Stimulated activated CD4-positive, alpha-beta T cell treated with anti-CD3 and anti-CD28 coated beads, Interleukin-12 subunit alpha, Interleukin-12 subunit beta, amount 100 ng/mL, for 24 hours (primary cell): Measurements from ENCODE around the gene ATP11A.
"Not testable (repeated sequence)": the region's sequence is repeated elsewhere in the genome, so short reads cannot be mapped to it uniquely, and the experiment has no call there.

Experiments used
- DNase-seq, 2 experiments: peaks; one replicate each; pipeline ENCODE4 v3.0.0-alpha.2; 2020; ENCODE audit warnings: low read depth in 2 of 2

ATP11A gene

GRCh38 chr13:112877976-112878955 lies 188.4 kb downstream of the ATP11A start:
- no peak for DNase-seq

DNA sequence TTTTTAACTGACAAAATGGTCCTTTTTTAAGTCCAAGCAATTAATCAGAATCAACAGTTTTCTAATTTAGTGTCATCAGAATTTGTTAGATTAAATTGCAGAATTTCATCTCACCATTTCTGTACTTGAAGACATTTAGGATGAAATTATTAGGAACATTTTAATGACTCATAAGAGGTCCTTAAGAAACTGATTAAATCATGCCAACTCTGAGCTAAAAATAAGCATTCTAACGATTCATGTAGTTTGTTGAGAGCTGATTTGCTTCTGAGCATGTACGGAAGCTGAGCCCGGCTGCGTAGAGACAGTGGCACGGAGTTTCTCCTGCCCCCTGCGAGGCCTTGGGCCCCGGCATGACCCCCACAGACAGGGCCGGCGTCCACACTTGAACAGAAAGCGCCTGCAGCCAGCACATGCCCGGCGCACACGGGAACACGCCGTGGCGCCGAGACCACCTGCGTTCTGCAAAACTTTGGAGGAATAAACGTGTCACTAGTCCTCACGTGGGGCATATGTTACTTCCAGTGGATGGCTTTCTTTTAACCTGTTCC lies 189.5 kb downstream of the ATP11A start:
- DNase-seq = no peak

DNA sequence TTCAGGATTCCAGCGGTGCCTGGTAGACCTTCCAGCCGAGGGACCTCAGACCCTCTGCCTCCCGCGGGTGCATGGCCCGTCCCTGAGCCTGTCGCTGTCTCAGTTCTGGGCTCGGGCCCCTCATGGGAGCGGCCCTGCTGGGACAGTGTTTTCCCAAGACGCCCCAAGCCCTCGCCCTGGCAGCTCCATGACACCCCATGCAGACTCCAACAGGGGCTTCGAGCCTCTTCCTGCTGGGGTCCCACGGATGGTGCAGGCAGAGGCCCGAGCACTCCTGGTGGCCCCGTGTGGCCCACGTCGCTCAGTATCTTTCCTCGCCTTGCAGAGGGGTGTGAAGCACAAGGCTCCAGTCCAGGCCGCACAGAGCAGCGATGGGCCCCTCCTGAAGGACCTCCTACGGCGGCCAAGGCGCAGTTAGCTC lies 190.4 kb downstream of the ATP11A start:
- no peak for DNase-seq

DNA sequence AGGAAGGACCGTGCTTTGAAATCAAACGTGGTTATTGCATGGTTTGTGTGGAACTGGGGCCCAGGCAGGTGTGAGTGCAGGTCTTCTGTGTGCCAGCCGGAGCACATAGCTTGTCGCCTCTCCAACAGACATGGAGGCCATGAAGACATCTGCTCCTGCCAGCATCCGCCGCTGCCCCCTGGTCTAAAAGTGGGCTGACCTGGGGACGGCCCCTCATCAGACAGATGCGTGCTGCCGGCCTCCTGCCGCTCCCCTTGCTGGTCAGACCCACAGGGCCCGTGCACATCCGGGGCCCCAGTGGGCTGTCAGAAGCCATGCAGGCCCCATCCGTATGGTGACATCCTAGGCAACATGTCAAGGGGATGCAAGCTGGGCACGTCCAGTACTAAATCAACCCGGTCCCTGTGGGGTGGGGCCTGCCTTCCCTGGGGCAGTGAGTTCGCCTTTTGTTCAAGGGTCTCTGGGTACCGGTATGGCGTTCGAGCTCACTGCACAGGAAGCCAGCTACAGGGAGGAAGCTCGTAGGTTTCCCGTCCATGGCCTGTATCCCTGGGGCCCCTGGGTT lies 191.2 kb downstream of the ATP11A start:
- DNase-seq = no peak

GRCh38 chr13:112881656-112882554 lies 192.1 kb downstream of the ATP11A start:
- no peak for DNase-seq

GRCh38 chr13:112882555-112883024 lies 192.8 kb downstream of the ATP11A start:
- no peak for DNase-seq

- DNase-seq = no peak
Observed at GRCh38 chr13:112883241-112883945, 193.6 kb downstream of the ATP11A start.

DNA sequence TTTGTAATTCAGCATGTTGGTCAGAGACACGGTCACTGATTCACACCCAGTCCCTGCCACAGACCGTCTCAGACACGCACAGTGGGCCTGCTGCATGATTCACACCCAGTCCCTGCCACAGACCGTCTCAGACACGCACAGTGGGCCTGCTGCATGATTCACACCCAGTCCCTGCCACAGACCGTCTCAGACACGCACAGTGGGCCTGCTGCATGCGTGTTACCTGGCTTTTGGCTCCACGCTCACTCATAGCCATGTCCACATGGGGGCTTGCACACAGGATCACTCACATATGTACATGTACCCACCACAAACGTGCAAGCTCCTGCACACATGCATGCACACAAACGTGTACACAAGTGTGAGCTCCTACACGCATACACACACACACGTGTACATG lies 194.9 kb downstream of the ATP11A start:
- not testable (repeated sequence) for DNase-seq

GRCh38 chr13:112885242-112885781 lies 195.5 kb downstream of the ATP11A start:
- DNase-seq = no peak

- DNase-seq = no peak
Observed at GRCh38 chr13:112885782-112886268, 196.0 kb downstream of the ATP11A start.

DNA sequence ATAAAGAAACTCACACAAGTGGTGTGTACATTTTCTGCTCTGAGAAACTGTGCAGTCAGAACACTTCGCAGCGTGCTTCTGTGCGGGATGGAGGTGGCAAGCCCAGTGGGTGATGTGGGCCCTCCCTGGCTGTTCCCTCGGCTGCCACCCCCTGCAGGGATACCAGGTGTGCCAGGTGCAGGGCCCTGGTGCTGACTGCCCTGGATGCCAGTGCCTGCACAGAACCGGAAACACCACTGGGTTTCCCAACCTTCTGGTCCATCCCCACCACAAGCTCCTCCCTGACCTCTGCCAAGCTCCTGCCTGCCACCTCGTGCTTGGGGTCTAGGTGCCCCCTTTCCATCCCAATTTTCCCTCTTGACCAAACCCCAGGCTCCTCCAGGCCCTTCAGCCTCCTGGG lies 197.3 kb downstream of the ATP11A start:
- no peak for DNase-seq

DNA sequence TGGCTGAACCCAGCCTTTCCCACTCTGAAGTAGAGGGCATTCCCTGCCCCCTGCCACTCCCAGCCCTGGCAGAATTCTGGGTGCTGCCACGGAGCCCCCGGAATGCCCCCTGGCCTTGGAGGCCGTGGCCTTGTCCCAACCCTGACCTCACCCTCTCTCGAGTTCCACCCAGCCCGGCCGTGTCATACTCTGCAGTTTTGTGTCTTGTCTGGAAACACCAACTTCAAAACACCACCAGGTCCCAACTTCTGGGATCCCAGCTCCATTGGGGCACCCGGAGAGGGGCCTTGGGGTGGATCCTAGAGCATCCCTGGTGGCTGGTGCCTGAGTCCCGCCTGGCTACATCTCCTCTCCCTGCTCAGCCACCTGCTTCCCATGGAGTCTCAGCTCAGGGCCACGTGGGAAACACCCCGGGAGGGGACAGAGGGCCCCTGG lies 197.7 kb downstream of the ATP11A start:
- DNase-seq = no peak

DNA sequence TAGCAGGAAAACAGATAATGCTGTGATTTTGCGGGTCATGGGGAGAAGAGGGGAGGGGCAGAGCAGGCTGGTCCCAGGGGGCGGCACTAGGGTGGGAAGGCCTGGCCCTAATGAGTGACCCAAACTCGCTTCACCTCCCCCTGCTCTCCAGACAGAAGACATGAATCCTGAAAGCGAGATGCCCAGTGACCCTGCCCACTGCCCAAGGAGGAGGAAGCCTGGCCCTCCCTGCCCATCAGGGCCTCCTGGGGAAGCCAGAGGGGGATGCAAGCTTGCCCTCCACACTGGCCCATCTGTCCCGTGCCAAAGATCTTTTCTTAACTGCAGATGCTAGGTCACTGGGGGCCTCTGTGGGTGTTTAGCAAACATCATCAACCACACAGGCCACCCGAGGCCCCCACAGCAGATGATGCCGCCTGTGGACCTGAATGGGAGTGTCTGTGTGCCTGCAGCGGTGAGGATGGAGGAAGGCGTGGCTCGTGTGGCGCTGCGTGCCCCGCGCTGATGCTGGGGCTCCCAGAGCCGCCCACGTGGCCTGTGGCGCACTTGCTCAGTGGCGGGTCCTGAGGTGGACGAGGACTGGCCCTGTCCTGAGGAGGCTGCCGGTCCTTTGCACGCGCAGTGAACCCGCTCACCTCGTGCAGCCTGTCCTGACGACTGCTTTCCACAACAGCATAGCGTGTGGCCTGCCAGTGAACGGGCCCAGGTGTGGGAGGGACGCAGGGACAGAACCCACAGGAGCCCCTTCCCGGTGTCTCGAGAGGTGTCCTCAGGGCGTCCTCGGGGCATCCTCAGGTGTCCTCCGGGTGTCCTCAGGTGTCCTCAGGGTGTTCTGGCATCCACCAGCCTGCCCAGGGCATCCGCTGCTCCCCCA lies 198.6 kb downstream of the ATP11A start:
- no peak for DNase-seq

DNA sequence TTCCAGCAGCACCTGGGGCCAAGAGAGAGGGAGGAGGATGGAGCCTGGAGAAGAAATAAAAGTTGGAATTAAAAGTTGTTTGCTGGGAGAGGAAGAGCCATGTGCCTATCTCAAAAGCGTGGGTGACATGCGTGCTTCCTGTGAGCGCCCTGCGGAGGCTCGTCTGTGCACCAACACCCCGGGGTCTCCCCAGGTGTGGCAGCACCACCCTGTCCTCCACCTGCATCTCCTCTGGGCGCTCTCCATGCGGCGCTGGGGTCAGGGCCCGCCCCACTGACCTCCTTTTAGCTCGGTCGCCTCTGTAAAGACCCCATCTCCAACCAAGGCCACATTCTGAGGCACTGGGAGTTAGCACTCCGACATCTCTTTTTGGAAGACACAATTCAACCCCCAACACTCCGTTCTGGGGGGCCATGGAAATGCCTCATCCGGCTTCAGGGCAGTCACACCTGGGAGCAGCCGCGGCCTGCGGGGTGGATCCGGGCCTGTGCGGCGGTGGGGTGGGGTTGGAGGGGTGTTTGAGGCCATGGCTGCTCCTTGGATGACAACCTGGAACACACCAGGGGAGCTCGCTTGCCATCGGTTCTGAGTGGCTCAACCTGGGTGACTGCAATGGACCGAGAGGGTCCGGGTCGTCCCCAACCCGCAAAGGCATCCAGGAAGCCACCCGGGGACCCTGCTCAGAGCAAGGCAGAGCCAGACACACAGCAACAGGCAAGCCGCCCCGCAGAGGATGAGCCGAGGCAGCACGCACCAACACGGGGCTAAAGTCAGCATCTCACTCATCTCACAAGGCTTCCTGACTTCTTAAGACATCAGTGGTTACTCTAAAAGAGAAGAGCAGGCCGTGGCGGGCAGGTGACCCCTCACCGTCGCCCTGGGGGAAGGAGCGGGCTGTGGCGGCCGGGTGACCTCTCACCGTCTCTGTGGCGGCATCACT lies 199.8 kb downstream of the ATP11A start:
- DNase-seq = no peak

DNA sequence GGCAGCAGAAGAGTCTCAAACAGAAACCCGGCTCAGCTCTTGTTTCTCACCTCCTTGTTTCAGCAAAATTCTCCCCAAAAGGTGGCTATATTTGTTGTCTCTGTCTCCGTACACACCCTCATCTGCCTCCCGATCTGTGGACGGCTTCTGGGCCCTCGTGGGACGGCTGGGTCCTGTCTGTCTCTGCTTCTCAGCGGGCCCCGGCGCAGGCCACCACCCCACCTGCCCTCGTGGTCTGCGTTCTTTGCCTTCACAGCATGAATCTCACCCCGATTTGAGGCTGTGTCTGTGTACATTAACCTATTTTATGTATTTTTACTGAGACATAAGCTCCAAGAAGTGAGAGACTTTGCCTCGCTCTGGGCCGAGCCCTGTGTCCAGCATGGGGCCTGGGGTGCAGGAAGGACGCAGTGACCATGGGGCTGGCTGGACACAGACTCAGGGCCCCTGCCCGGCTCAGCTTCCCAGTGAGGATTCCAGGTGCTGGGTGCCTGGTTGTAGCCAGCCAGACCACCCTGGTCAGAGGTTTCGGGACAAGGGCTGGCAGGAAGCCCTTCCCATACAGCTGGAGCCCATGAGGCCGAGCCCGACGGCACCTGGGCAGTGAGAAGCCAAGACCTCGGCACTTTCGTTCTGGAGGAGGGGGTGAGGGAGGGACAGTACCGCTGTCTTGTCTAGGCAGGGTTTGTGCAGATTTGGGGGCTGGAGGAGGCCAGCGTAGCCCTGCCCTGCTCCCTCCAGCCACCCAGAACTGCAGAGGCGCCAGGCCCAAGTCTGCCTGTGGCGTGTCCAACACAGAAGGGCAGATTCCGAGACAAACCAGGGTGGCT lies 200.7 kb downstream of the ATP11A start:
- DNase-seq = no peak

- no peak for DNase-seq
Observed at GRCh38 chr13:112891477-112892401, 201.9 kb downstream of the ATP11A start.
